Measurements from ENCODE around the gene PARP9. TPM values are rescaled to one million over a fixed set of nuclear protein-coding genes. Genes with fewer than 3 reads are reported as not detected.
"Not testable (repeated sequence)": the region's sequence is repeated elsewhere in the genome, so short reads cannot be mapped to it uniquely, and the experiment has no call there.

Gene PARP9
- total and polyA plus RNA-seq, 4 donors: 13.1 to 19.8 (median 15.6) TPM

- Histone ChIP-seq H3K9me3 (ENCODE audit: control insufficient read depth, insufficient read depth, low read length) (no peaks in the 10 kb centered on the region), H3K36me3 (ENCODE audit: control insufficient read depth, insufficient read depth, low read length) (no peaks in the 10 kb centered on the region), H3K27ac (ENCODE audit: low read depth, low read length) (peak within 1 kb of the TSS; percentile 90), H3K4me3 (ENCODE audit: low read depth, low read length) (peak within 1 kb of the TSS; percentile 60), H3K27me3 (ENCODE audit: control insufficient read depth, insufficient read depth, low read length) (no peaks in the 10 kb centered on the region), H3K4me1 (ENCODE audit: control insufficient read depth, insufficient read depth, low read length) (peaks cover 10% of the 10 kb centered on the region)
- DNase-seq (ENCODE audit: low read depth in 4 of 6, low spot score in 6 of 6): peak; percentile 79 to 97 (median 86)
- under 1% methylated on average over 108 of the region's 109 CpGs for WGBS (ENCODE audit: insufficient coverage)
Measured at GRCh38 chr3:122514123-122515019, 49.7 kb downstream of the PARP9 start, which contains the start of gene KPNA1. TSS of gene KPNA1 (minus strand) at chr3:122514939. CDS start at chr3:122496565, 18,374 bp downstream.

- H3K4me1 ChIP-seq (ENCODE audit: control insufficient read depth, insufficient read depth, low read length): peaks cover 10% of the 10 kb centered on the region
- no peaks in the 10 kb centered on the region for H3K36me3 ChIP-seq (ENCODE audit: control insufficient read depth, insufficient read depth, low read length)
- peak in 2 of 6 donors; percentile 1 for DNase-seq (ENCODE audit: low read depth in 4 of 6, low spot score in 6 of 6)
- peak overlapping the region; percentile 60 for H3K4me3 ChIP-seq (ENCODE audit: low read depth, low read length)
- H3K27me3 ChIP-seq (ENCODE audit: control insufficient read depth, insufficient read depth, low read length): no peaks in the 10 kb centered on the region
- WGBS (ENCODE audit: insufficient coverage): 4% methylated on average over 15 of the region's 19 CpGs
- H3K27ac ChIP-seq (ENCODE audit: low read depth, low read length): peak overlapping the region; percentile 79
- H3K9me3 ChIP-seq (ENCODE audit: control insufficient read depth, insufficient read depth, low read length): no peaks in the 10 kb centered on the region
Measured at GRCh38 chr3:122513386-122514122, 50.5 kb downstream of the PARP9 start.

GRCh38 chr3:122512284-122512683 is 51.8 kb downstream of the PARP9 start:
- no peak overlapping the region for H3K27ac ChIP-seq (ENCODE audit: low read depth, low read length)
- WGBS (ENCODE audit: insufficient coverage): 90% methylated on average over 10 of the region's 15 CpGs

GRCh38 chr3:122510878-122511535 is 53.1 kb downstream of the PARP9 start:
- WGBS (ENCODE audit: insufficient coverage): 81% methylated on average over 5 of the region's 8 CpGs
- H3K9me3 ChIP-seq (ENCODE audit: control insufficient read depth, insufficient read depth, low read length): no peaks in the 10 kb centered on the region
- H3K36me3 ChIP-seq (ENCODE audit: control insufficient read depth, insufficient read depth, low read length): no peaks in the 10 kb centered on the region
- no peak for DNase-seq (ENCODE audit: low read depth in 4 of 6, low spot score in 6 of 6)
- no peaks in the 10 kb centered on the region for H3K27me3 ChIP-seq (ENCODE audit: control insufficient read depth, insufficient read depth, low read length)
- H3K27ac ChIP-seq (ENCODE audit: low read depth, low read length): no peak overlapping the region
- H3K4me1 ChIP-seq (ENCODE audit: control insufficient read depth, insufficient read depth, low read length): peaks cover 10% of the 10 kb centered on the region
- H3K4me3 ChIP-seq (ENCODE audit: low read depth, low read length): no peak overlapping the region

More at GRCh38 chr3:122512284-122512683, 51.8 kb downstream of the PARP9 start:
- H3K4me3 ChIP-seq (ENCODE audit: low read depth, low read length): no peak overlapping the region
- H3K36me3 ChIP-seq (ENCODE audit: control insufficient read depth, insufficient read depth, low read length): no peaks in the 10 kb centered on the region
- H3K9me3 ChIP-seq (ENCODE audit: control insufficient read depth, insufficient read depth, low read length): no peaks in the 10 kb centered on the region
- H3K27me3 ChIP-seq (ENCODE audit: control insufficient read depth, insufficient read depth, low read length): no peaks in the 10 kb centered on the region
- H3K4me1 ChIP-seq (ENCODE audit: control insufficient read depth, insufficient read depth, low read length): peaks cover 10% of the 10 kb centered on the region
- DNase-seq (ENCODE audit: low read depth in 4 of 6, low spot score in 6 of 6): no peak

GRCh38 chr3:122508944-122509343 is 55.2 kb downstream of the PARP9 start:
- not testable (repeated sequence) for H3K4me3 ChIP-seq (ENCODE audit: low read depth, low read length); H3K4me1 ChIP-seq (ENCODE audit: control insufficient read depth, insufficient read depth, low read length); H3K27me3 ChIP-seq (ENCODE audit: control insufficient read depth, insufficient read depth, low read length); H3K27ac ChIP-seq (ENCODE audit: low read depth, low read length); H3K36me3 ChIP-seq (ENCODE audit: control insufficient read depth, insufficient read depth, low read length); DNase-seq (ENCODE audit: low read depth in 4 of 6, low spot score in 6 of 6); H3K9me3 ChIP-seq (ENCODE audit: control insufficient read depth, insufficient read depth, low read length)
- 92% methylated on average over 2 of the region's 9 CpGs for WGBS (ENCODE audit: insufficient coverage)

GRCh38 chr3:122508135-122508914 is 55.8 kb downstream of the PARP9 start:
- Histone ChIP-seq H3K36me3 (ENCODE audit: control insufficient read depth, insufficient read depth, low read length) (no peaks in the 10 kb centered on the region), H3K4me1 (ENCODE audit: control insufficient read depth, insufficient read depth, low read length) (peaks cover 5% of the 10 kb centered on the region), H3K4me3 (ENCODE audit: low read depth, low read length) (no peak overlapping the region), H3K9me3 (ENCODE audit: control insufficient read depth, insufficient read depth, low read length) (no peaks in the 10 kb centered on the region), H3K27me3 (ENCODE audit: control insufficient read depth, insufficient read depth, low read length) (no peaks in the 10 kb centered on the region), H3K27ac (ENCODE audit: low read depth, low read length) (no peak overlapping the region)
- WGBS (ENCODE audit: insufficient coverage): no CpG with 5 or more reads among the region's 2 CpGs
- DNase-seq (ENCODE audit: low read depth in 4 of 6, low spot score in 6 of 6): no peak

- Histone ChIP-seq H3K27me3 (ENCODE audit: control insufficient read depth, insufficient read depth, low read length) (no peaks in the 10 kb centered on the region), H3K9me3 (ENCODE audit: control insufficient read depth, insufficient read depth, low read length) (no peaks in the 10 kb centered on the region), H3K36me3 (ENCODE audit: control insufficient read depth, insufficient read depth, low read length) (no peaks in the 10 kb centered on the region), H3K4me3 (ENCODE audit: low read depth, low read length) (no peak overlapping the region), H3K27ac (ENCODE audit: low read depth, low read length) (no peak overlapping the region), H3K4me1 (ENCODE audit: control insufficient read depth, insufficient read depth, low read length) (no peaks in the 10 kb centered on the region)
- DNase-seq (ENCODE audit: low read depth in 4 of 6, low spot score in 6 of 6): no peak
- WGBS (ENCODE audit: insufficient coverage): no CpG with 5 or more reads among the region's 1 CpG
Measured at GRCh38 chr3:122506450-122506849, 57.6 kb downstream of the PARP9 start.

- no peaks in the 10 kb centered on the region for H3K4me1 ChIP-seq (ENCODE audit: control insufficient read depth, insufficient read depth, low read length)
- DNase-seq (ENCODE audit: low read depth in 4 of 6, low spot score in 6 of 6): no peak
- H3K27ac ChIP-seq (ENCODE audit: low read depth, low read length): no peak overlapping the region
- no peaks in the 10 kb centered on the region for H3K36me3 ChIP-seq (ENCODE audit: control insufficient read depth, insufficient read depth, low read length)
- 73% methylated on average over 2 of the region's 2 CpGs for WGBS (ENCODE audit: insufficient coverage)
- H3K27me3 ChIP-seq (ENCODE audit: control insufficient read depth, insufficient read depth, low read length): no peaks in the 10 kb centered on the region
- no peaks in the 10 kb centered on the region for H3K9me3 ChIP-seq (ENCODE audit: control insufficient read depth, insufficient read depth, low read length)
- H3K4me3 ChIP-seq (ENCODE audit: low read depth, low read length): no peak overlapping the region
Measured at GRCh38 chr3:122505676-122506075, 58.4 kb downstream of the PARP9 start.

GRCh38 chr3:122502941-122503340 is 61.2 kb downstream of the PARP9 start:
- WGBS (ENCODE audit: insufficient coverage): no CpG with 5 or more reads among the region's 2 CpGs

More at GRCh38 chr3:122502941-122503340, 61.2 kb downstream of the PARP9 start:
- Histone ChIP-seq H3K27me3 (ENCODE audit: control insufficient read depth, insufficient read depth, low read length) (no peaks in the 10 kb centered on the region), H3K36me3 (ENCODE audit: control insufficient read depth, insufficient read depth, low read length) (no peaks in the 10 kb centered on the region), H3K4me3 (ENCODE audit: low read depth, low read length) (no peak overlapping the region), H3K9me3 (ENCODE audit: control insufficient read depth, insufficient read depth, low read length) (no peaks in the 10 kb centered on the region), H3K4me1 (ENCODE audit: control insufficient read depth, insufficient read depth, low read length) (no peaks in the 10 kb centered on the region), H3K27ac (ENCODE audit: low read depth, low read length) (no peak overlapping the region)
- no peak for DNase-seq (ENCODE audit: low read depth in 4 of 6, low spot score in 6 of 6)

Measured in spinal cord (tissue), 10 donors.